PC-3 (cell line): ENCODE data around the gene SH3BP1.

Experiments used
- CTCF ChIP-seq: fragments of 300-600 bp; sonication (generic); conservative IDR thresholded peaks from 2 replicates; pipeline ENCODE4 v1.5.1; 2017; ENCODE audit warnings: antibody characterized with exemption, low read depth, mild to moderate bottlenecking, low read length
- EZH2 ChIP-seq: fragments of 300-600 bp; sonication (generic); IDR thresholded peaks from one replicate; pipeline ENCODE4 v1.6.1; 2017; ENCODE audit warnings: antibody characterized with exemption, mild to moderate bottlenecking, low read length; ENCODE audit not compliant: unreplicated experiment

GRCh38 chr22:37665487-37665886 is 26.0 kb downstream of the SH3BP1 start:
- no peak for TF ChIP-seq CTCF
- TF ChIP-seq EZH2, result no peak
